Measurements from ENCODE around the gene C6orf58.
A peak's percentile ranks its signal among the peaks of the same experiment; 100 is the strongest.
"Not testable (repeated sequence)": the region's sequence is repeated elsewhere in the genome, so short reads cannot be mapped to it uniquely, and the experiment has no call there.

The C6orf58 gene

GRCh38 chr6:127593456-127593855 lies 16.5 kb downstream of the C6orf58 start:
- not testable (repeated sequence) for DNase-seq

- peak; percentile 76 for DNase-seq
Measured at GRCh38 chr6:127606131-127606562, 29.2 kb downstream of the C6orf58 start.

- no peak for DNase-seq
Measured at GRCh38 chr6:127608554-127609270, 31.7 kb downstream of the C6orf58 start.

- DNase-seq = no peak
Measured at GRCh38 chr6:127618729-127619128, 41.8 kb downstream of the C6orf58 start.

DNA sequence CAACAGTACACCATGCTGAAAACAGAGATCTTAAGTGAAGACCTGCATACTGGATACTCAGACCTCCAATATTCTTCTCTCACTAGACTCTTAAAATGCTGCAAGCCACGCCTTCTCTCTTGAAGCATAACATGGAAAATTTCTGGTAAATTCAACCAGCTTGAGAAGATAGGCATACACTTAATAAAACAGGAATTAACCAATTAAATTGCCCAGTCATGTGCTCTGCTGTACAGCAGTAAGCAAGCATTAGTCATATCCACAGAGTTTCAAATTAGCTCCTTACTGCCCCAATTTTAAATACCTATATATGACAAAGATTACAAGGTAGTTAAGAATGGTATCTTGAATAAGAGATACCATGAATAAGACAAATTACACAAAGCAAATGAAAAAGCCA lies 53.8 kb downstream of the C6orf58 start:
- no peak for DNase-seq

- no peak for DNase-seq
Measured at GRCh38 chr6:127634178-127634577, 57.2 kb downstream of the C6orf58 start.

DNA sequence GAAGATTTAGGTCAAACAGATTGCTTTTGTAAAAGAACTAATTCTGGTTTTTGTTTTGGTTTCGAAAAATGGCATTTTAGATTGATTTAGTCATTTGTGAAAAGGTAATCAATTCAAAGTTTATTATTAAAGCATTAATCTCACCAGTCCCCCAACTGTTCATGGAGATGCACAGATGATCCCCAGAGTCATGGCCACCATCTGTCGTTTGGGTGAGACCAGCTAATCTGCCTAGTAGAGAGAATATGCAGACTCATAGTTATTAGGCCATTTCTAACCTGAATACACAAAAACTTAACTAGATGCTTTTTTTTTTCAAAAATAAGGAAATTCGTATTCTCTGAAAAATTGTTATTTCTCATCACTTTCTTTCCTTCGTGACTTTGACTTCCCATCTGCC lies 58.1 kb downstream of the C6orf58 start:
- DNase-seq = no peak

DNA sequence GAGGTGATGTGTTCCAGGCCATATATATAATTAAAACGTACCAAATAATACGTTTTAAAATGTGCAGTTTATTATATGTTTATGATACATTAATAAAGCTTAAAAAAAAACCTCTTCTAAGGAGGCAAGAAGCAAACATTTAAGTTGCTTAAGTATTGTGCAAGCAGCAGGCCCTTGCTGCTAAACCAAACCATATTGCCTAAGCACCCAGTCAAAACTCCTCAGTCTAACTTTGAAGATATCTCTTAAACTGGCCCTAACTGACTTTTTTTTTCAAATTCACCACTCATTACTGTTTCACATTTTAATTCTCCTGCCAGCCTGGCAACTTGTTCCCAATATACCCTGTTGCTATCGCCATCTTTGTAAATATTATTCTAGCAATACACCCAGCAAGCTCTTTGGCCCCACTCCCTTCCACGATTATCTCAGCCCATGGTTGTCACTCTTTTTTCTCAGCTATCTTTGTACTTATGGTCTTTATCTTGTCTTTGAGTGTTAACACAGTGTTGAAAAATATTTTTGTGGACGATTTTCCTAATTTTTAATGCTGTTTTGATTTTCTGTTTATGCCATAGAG lies 60.9 kb downstream of the C6orf58 start:
- no peak for DNase-seq
